GOT3 (cell line): Measurements from ENCODE around the gene CAPS.
"Not testable (repeated sequence)": the region's sequence is repeated elsewhere in the genome, so short reads cannot be mapped to it uniquely, and the experiment has no call there.

Experiments used
- DNase-seq: peaks from one replicate; lab custom pipeline; 2025; ENCODE audit warnings: mixed read lengths; lab: John Stamatoyannopoulos, UW

The CAPS gene

DNA sequence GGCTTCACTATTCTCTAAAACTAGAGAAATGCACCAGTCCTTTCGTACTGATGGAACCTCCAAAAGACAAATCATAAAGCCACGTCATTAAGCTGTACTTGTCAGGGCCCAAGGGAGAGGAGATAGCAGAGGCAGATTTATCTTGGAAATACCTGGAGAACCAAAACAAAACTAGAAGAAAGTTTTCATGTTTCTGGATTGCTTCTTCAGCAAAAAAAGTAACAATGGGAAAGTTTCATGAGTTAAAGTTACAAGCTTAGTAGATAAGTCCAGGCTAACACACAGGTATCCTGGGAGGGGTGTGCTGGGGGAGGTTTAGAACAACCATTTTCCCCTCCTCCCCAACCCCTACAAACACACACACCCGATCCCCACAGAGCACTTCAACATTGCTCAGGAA, 42.3 kb downstream of the CAPS start:
- DNase-seq: no peak

DNA sequence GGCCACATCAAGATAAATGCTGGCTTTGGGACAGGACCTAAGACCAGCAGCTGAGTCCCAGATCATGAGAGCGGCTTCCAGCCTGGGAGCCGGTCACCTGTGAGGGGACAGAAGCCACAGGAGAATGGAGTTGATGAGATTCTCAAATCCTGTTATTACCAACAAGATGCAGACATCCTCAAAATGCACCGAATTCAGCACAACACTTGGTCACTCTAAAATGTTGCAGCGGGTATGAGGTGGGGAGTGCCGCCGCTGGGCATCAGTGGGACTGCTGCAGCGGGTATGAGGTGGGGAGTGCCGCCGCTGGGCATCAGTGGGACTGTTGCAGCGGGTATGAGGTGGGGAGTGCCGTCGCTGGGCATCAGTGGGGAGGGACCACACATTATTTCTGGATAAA, 42.7 kb downstream of the CAPS start:
- no peak for DNase-seq

DNA sequence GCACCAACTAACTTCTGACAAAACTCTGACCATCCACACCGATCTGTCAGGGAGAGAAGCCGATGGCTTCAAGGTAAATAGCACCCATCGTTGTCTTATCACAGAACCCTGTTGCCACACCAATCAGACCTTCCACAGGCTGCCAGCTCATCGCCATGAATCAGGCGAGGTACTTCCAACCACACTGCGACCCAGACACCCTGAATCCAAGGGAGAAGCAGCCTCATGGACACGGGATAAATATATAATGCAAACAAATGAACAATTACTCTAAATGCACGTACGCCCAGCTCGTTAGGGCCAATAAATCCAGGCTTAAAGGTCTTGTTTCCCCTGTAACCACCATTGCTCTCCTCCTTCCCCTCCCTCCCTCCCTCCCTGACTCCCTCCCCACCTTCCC, 43.1 kb downstream of the CAPS start:
- no peak for DNase-seq

DNA sequence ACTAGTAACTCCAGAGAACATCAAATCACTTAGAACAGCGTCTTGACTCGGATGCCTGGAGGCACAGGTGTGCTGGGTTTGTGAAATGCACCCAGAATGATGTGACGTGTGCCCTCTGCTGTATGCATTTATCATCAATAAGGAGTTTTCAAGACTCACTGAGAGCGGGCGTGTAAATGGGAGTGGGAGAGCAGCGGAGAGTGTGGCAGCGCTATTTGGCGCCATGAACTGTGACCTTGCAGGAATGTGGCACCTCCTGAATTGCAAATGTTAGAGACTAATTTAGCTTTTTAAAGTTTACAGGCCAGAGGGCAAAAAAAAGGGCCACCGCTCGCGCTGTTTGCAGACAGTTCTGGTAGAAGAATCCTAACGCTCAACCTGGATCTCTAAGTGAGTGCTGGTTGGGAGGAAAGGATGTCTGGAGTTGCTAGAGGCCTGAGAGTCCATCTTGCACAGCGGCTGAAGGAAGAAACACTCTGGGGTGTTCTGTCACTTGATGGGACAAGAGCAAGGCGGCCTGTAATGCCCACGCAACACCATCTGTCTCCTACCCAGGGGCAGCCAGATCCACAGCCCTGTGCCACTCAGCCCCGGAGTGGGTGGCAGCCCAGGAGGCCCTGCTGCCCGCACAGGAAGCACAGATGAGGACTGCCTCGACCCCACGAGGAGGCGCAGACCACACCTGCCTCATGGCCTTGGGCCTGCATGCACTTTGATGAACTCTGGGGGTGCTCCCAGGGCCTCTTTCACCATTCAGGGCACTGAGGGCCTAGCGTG, 44.2 kb downstream of the CAPS start:
- DNase-seq: no peak

DNA sequence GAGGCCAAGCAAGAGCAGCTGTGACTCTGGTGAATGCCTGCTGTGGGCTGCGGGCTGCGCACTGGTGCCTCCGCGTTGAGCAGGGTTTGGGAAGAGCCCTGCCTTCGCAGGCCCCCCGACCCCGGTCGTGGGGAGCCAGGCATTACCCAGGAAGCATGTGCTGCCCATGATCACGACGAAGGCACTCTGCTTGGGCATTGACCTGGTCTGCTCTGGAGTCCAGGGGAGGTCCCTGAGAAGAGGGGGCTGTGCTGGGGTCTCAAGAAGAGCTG, 44.7 kb downstream of the CAPS start:
- DNase-seq: no peak

DNA sequence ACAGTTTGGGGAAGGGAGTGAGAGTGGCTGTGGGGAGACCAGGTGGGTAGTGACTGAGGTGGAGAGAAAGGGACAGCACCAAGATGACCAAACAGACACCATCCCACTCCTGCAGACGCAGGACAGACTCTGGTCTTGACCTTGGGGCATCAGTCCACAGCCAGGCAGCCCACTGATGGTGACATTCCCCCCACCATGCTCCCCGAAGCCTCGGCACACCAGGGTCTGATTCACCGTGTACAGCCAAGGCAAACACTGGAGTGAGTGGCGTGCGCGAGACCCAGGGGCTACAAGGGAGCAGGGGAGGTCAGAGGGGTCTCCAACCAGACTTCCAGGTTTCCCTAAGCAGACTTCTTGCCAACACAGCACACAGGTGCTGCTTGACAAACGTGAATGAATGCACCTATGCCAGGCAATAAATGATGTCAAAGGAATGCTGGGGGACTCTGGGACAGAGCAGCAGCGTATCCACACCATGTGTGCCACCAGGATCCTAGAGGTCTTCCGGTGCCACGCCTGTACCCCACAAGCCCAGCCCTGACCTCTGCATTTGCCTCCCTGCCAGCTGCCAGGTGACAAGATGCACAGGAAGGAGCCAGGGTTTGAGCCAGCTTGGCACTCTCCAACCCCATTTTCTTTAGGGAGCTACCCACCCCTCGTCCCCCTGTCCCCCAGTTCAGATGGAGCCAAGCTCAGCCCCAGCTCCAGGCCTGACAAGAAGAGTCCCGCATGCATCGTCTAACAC, 45.4 kb downstream of the CAPS start:
- DNase-seq: no peak

DNA sequence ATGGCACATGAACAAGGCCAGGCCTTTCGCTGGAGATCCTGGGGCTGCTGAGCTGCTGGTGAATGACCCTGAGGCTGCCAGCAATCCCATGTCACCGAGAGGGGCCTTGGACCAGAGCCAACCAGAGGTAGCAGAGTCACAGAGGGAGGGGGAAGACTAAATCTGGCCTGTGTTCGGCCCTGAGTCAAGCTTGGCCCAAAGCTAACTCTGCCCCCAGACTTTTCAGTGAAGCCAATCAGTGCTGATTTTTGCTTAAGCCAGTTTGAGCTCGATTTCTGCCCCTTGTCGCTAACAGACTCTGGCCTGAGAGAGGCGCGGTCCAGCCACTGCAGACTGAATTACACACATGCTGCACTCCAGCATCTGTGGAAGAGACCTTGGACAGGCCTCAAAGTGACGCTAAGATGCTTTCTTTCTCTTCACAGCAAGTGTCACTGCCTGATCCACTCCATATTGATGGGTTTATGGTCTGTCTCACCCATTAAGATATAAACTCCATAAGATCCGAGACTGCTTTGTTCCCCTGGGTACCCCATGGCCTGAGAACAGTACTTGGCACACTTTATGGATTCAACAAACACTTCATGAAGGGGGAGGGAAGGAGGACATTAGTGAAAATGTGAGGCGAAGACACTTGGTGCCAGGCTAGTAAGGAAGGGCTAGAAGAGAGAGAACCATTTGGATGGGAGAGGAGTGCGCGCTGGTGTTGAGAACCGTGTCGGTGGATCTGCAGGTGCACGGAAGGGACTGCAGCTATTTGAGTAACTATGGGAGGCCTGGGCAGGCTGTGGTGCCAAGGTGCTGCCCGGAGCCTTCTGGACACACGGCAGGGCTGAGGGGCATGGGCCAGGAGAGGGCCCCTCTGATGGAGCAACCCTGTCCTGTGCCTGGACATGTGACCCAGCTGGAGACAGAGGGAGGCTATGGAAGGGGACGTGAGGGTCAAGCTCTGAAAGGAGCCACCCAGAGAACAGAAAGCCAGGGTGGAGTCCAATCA, 46.2 kb downstream of the CAPS start:
- no peak for DNase-seq

DNA sequence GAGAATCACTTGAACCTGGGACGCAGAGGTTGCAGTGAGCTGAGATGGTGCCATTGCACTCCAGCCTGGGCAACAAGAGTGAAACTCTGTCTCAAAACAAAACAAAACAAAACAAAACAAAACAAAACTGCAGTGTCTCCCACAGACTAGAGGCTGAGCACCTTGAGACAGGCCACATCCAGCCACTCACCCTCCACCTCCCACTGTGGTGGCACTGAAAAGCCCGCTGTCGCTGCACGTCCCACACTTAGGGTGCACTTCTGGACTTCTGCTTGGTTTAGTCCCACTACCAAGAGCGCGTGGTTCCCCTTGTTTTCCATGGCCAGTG, 47.6 kb downstream of the CAPS start:
- not testable (repeated sequence) for DNase-seq

DNA sequence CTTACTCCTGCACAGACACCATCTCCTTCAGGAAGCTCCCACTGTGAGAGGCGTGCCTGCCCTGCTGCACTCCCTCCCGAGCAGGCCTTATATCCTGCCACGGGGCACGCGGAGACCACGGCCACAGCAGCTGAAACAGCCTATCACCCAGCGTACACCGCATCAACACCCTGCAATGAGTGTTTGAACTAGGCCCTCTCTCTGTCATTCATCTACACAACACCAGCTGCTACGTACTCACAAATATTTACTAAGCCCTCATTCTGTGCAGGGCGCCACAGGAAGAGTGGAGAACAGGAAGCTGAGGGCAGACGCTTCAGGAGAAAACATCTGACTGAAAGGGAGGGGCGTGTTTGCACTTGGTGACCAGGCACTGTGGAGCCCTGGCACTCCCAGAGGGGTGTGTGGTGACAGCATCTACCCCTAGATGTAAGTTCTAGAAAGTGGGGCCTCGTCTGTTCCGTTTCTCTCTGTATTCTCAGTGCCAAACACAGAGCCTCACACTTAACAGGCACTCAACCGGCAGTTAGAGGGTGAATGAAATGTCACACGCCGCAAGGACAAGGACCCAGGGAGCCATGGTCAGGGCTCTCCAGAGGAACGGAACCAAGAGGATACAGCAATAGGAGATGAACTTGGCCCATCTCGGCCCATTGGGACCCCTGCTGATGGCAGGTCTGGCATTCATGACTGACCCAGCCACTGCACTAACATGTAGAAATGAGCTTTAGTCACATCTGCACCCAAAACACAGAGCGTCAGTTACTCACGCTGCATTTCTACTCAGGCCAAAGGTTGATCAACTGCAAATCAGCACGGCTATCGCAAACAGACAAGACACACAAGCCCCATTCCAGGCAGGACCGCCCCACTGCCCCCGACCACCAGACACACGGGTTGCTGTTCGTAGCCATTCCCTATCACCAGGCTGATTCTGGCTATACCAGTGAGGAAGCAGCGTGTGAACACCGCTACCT, 48.2 kb downstream of the CAPS start:
- DNase-seq: no peak

DNA sequence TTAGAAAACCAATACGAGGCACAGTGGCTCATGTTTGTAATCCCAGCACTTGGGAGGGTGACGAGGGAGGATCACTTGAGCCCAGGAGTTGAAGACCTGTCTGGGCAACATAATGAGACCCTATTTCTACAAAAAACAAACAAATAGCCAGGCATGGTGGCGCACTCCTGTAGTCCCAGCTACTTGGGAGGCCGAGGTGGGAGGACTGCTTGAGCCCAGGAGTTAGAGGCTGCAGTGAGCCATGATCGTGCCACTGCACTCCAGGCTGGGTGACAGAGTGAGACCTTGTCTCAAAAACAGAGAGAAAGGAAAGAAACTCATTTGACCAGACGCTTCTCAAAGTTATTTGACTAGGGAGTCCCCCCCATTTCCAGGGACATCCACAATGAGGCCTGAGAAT, 49.2 kb downstream of the CAPS start:
- not testable (repeated sequence) for DNase-seq

DNA sequence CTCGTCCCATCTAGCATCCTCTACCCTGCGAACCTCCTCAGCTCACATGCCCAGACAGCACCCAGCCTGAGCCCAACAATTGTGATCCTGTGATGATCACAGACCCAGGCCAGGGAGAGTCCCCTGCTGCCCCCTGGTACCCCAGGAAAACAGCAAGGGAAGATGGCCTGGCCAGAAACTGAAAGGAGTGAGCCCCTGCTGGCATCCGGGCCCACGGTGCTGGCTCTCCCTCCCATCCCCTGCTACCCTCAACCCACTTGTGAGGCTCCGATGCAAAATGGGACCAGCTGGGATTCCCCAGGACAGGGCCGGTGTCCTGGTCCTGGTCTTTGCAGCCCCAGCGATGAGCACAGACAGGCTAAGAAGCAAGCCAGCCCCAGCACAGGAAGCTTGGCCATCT, 49.8 kb downstream of the CAPS start:
- DNase-seq: no peak

DNA sequence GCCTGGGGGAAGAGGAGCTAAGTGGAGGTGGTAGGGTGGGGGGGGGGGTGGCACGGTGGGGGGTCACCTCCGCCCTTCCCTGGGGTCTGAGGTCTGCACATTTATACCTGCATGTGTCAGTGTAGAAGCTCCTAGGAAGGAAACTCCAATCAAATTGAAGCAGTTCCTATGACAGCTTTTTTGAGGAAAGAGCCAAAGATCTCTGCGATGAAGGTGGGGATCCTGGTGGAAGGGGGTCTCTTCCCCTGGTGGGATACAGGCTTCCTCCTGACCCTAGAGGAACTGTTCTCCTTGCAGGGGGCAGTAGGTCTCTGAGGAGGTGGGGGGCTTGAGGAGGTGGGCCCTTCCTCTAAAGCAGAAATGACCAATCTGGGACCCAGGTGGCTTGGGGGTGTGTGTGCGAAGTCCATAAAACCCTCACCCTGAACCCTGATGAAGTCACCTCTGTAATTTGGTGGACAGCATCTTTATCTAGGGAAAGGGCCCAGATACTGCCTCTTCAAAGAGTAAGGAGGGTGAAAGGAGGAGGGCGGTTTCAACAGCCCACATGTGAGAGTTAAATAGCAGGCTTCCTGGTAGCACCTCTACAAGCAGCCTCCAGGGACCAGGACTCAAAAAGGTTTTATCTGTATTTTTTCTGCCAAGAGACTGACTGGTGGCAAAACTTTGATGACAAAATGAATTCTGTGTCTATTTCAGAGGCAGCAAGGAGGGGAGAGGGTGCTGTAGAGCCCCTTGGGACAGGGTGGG, 50.9 kb downstream of the CAPS start:
- no peak for DNase-seq
